ENCODE measurements around the gene ADAMTS18.
"Not testable (repeated sequence)": the region's sequence is repeated elsewhere in the genome, so short reads cannot be mapped to it uniquely, and the experiment has no call there.

Gene ADAMTS18

DNA sequence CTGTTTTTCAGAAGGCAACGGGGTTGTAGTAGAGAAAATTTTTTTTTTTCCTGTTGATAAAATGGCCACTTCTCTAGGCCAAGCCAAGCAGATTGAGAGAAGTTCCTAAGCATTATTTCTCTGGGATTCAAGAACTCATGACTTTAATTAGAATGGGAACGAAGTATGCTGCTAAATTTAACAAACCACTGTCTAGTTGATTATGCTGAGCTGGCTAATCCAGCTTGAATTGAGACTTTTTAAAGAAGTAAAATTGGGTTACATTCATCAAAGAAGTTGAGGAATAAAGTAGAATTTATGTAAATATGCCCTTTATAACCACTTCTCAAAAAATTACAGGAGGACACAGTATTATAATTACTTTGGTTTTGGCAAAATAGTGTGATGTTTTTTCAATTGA lies 152.5 kb downstream of the ADAMTS18 start:
- DNase-seq (ENCODE audit: low spot score): no peak

DNA sequence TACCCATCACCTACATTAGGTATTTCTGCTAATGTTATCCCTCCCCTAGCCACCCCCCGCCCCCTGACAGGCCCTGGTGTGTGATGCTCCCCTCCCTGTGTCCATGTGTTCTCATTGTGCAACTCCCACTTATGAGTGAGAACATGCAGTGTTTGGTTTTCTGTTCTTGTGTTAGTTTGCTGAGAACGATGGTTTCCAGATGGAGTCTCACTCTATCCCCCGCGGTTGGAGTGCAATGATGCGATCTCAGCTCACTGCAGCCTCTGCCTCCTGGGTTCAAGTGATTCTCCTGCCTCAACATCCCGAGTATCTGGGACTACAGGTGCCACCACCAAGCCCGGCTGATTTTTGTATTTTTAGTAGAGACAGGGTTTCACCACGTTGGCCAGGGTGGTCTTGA lies 155.5 kb downstream of the ADAMTS18 start:
- DNase-seq (ENCODE audit: low spot score): not testable (repeated sequence)

DNA sequence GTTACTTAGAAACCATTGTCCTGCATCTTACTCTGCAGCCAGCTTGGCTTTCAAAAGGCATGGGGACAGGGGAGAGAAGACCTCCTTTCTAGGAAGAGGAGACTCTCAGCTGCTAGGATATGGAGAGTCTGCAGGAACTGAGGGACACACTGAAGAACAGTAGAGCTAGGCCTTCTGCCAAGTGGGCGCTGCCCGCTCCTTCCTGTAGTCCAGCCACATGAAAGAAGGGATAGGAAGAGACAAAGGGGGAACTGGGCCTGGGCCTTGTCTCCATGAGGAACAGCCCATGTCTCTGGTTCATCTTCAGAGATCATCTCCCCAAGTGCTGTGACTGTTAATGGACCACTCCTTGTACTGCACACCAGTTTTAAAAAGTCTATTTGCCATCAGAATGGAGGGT lies 157.3 kb downstream of the ADAMTS18 start:
- no peak for DNase-seq (ENCODE audit: low spot score)

DNA sequence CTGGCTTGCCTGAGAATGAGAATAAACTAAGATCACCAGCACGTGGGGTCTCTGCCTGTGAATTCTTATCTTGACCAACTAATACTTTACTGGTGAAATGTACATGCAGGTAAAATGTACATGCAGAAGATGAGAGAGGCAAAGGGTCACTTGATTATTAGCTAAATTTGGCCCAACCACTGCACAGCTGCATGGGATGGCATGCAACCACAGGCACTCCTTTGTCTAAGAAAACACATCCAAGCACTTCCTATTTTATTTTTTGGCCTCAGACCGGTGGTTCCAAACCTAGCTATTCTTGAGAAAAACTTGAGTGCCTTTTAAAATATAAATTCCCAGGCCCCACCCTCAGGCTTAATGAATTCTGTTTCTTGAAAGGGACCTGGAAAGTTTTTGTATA lies 157.7 kb downstream of the ADAMTS18 start:
- DNase-seq (ENCODE audit: low spot score): no peak

DNA sequence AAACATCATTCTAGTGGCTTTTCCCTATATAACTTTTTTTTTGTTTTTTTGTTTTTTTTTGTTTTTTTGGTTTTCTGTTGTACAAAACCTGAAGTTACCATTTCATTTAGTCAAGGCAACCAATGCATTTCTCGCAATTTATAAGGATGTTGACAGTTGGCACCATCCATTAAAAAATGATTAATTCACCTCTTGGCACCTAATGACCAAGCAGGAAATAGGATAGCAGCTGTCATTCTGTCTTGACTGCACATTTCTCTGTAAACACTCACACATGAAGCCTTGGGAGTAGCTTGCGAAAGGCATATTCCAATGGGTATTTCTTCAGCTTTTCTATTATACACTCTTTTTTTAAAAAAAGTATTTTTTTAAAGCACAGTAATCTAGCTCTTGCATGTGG lies 158.2 kb downstream of the ADAMTS18 start:
- DNase-seq (ENCODE audit: low spot score): no peak

DNA sequence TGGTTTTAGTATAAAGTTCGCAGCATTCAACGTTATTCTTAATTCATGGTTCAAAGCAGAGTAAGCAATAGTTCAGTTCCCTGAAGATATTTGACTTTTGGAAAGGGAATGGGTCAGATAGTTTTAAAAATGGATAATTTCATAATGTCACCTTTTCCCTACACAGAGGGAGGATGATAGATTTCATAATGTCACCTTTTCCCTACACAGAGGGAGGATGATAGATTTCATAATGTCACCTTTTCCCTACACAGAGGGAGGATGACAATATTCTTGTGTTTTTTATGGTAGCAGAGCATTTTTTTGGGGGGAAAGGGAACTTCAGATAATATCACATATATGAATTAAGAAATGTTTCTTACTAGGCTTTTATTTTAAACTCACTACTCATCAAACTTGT lies 159.5 kb downstream of the ADAMTS18 start:
- not testable (repeated sequence) for DNase-seq (ENCODE audit: low spot score)

DNA sequence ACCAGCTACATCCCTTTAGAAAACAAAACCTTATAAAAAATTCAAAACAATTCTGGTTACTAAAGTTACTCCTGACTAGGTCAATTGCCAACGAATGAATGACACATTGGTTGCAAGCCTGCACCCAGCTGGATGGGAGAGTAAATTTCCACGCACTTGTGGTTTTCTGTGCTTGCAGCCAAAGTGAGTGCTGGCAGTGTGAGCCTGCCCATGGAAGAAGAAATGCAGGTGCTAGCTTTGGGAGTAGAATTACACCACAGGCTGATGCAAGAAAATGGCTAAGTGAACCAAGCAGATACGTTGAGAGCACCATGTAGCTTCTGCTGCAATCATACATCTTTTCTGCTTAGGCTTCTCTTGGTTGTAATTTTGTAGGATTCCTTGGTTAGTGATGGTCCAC lies 161.0 kb downstream of the ADAMTS18 start:
- no peak for DNase-seq (ENCODE audit: low spot score)

DNA sequence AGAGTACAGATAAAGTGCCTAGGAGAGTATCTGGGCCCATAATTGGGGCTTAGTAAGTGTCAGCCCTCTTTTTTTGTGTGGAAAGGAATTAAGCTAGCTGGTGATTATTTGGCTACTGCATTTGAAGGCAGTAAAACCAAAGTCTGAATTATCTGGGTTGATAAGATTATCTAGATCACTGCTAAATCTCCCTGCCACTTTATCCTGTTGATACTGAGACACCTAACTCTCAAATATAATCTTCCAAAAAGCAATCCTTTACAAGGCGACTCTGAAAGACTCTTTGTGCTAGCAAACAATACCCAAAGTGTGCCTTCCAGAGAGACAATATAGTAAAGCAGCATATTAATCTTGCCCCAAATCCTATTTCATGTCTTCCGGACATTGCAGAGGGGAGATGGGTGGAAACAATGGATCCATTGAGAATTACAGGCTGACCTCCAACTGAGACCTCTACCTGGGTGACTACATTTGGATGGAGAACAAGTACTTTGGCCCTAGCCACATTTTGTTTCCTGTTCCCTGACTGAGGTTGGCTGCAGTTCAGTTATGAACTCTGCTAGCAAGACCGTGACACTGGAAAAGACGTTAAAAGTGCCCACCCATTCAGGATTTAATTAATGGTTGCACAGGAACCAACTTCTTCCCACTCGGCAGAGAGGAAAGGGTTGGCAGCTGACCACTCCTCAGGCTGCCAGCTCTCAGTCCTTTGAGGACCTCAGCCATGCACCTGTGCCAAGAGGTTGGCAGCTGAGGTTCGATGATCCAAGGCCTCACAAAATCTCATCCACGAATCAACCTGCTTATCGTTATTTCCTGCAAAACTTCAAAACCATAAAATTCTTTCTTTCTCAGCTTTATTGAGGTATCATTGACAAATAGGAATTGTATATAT lies 163.1 kb downstream of the ADAMTS18 start:
- no peak for DNase-seq (ENCODE audit: low spot score)

DNA sequence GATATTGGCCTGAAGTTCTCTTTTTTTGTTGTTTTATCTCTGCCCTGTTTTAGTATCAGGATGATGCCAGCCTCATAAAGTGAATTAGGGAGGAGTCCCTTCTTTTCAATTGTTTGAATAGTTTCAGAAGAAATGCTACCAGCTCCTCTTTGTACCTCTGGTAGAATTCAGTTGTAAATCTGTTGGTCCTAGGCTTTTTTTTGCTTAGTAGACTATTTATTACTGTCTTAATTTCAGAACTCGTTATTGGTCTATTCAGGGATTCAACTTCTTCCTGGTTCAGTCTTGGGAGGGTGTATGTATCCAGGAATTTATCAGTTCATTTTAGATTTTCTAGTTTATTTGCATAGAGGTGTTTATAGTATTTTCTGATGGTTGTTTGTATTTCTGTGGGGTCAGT lies 168.6 kb downstream of the ADAMTS18 start:
- DNase-seq (ENCODE audit: low spot score): not testable (repeated sequence)

DNA sequence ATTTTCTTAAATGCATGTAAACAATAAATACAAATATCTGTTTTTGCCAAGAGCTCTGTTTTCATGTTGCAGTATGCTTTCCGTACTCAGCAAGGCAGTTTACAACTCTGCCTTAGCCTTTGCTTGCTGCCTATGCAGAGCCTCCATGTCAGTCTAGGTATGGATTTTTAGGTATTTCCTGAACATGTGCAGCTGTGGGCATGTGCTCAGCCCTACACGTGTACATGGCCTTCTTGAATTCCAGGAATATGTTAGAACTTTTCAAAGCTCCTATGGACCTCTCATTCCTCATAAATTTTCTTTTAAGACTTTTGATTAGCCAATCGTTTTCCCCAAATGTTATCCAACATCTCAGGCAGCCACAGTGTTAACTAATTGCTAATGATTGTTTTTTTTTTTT lies 171.9 kb downstream of the ADAMTS18 start:
- DNase-seq (ENCODE audit: low spot score): no peak

DNA sequence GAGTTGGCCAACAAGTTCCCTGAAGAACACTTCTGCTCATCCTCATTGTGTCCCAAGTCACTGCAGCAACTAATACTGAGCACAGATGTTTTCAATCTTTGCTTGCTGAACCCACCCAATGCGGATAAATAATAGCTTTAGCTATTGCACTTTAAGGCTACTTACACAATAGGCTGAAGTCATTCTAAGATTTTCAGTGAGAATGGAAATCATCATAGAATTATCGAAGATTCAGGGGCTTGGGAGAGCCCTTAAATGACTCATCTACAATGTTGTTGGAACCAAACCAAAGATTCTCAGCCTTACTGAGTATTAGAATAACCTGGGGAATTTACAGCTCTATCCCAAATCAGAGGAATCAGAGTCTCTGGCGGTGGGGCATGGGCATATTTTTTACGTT lies 184.4 kb downstream of the ADAMTS18 start:
- DNase-seq (ENCODE audit: low spot score): no peak

DNA sequence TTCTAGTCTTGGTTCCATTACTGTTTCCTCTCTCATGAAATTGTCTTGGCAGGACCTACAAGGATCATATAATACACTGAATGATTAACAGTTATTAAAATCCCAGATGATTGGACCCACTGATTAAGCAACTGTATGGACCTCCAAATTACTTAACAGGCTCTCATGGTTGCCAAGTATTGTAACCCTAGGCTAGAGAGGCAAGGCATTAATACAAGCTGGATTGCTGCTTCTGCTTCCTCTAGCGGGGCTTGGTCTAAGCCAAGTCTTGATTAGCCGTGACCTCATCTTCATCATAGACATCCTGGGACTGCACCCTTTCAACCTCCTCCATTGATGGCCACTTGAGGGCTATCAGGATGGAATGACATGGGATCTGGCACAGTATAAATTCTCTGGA lies 188.7 kb downstream of the ADAMTS18 start:
- DNase-seq (ENCODE audit: low spot score): no peak

DNA sequence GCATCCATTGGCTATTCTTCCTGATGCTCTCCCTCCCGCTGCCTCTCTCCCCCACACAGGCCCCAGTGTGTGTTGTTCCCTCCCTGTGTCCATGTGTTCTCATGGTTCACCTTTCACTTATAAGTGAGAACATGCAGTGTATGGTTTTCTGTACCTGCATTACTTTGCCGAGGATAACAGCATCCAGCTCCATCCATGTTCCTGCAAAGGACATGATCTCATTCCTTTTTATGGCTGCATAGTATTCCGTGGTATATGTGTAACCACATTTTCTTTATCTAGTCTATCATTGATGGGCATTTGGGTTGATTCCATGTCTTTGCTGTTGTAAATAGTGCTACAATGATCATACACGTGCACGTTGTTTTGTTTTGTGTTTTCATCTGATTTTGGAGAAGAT lies 192.4 kb downstream of the ADAMTS18 start:
- not testable (repeated sequence) for DNase-seq (ENCODE audit: low spot score)

DNA sequence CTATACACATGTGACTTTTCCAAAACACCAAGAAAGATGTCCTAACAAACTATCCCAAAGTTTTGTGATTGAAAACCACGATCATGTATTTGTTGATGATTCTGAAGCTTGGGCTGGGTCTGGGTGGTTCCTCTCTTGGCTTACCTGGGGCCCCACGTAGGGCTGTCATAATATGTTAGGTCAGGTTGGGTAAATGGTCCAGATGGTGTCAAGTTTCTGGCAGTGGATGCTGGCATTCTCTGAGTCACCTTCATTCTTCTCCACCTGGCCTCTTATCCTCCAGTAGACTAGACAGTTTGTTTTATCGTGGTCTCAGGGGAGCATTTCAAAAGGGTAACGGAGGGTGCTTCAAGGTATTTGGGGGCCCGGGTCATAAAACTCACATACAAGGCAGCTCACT lies 196.2 kb downstream of the ADAMTS18 start:
- DNase-seq (ENCODE audit: low spot score): no peak

DNA sequence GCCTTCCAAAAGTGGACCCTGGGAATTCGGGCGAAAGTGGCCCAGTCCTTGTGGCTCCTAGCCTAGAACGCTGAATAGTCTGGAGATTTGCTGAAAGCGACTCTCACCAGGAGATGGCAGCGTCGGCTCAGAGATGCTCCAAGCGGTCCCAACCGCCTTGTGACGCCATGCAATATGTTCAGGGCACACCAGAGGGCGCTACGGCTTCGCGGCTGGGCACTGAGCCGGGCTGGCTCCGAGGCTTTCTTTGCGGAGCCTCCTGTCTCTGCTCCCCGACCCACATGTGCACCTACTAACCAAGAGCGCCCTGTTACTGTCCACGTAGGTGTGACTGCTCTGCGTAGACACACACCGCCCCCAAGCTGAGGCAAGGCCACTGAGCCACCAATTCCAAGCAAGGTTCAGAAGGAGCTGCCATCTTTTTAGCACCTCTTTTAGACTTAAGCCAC lies 198.7 kb downstream of the ADAMTS18 start:
- DNase-seq (ENCODE audit: low spot score): peak; percentile 68

DNA sequence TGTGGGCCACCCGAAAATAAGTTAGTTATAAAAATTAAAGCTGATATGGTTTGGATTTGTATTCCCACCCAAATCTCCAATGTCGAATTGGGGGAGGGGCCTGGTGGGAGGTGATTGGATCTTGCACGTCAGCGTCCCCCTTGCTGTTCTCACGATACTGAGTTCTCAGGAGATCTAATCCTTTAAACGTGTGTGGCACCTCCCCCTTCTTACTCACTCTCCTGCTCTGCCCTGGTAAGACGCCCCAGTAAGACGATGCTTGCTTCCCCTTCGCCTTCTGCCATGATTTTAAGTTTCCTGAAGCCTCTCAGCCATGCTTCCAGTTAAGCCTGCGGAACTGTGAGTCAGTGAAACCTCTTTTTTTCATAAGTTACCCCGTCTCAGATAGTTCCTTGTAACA lies 200.2 kb downstream of the ADAMTS18 start:
- no peak for DNase-seq (ENCODE audit: low spot score)

DNA sequence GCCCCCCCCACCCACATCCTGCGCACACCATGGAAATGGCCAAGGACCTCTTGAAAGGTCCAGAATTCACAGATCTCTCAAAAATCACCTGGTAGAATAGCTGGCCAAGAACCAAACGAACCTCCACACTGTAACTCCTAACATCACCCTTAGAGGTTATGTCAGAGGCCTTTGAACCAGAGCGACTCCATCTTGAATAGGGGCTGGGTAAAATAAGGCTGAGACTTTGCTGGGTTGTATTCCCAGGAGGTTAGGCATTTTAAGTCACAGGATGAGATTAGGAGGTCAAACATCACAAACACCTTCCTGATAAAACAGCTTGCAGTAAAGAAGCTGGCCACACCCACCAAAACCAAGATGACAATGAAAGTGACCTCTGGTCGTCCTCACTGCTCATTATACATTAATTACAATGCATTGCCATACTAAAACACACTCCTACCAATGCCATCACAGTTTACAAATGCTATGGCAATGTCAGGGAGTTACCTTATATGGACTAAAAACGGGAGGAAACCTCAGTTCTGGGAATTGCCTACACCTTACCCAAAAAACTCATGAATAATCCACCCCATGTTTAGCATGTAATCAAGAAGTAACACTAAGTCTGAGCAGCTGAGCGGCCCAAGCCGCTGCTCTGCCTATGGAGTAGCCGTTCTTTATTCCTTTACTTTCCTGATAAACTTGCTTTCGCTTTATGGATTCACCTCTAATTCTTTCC lies 200.9 kb downstream of the ADAMTS18 start:
- DNase-seq (ENCODE audit: low spot score): no peak
